Esophagus mucosa (tissue), 1 donor: Measurements from ENCODE around the gene CABP5. TPM values are rescaled to one million over a fixed set of nuclear protein-coding genes. Genes with fewer than 3 reads are reported as not detected.

Source experiments
- ATAC-seq: fragments of 200-7000 bp; cut with Tn5 transposase; one replicate; pipeline ENCODE4 v1.9.1; 2020
- total RNA-seq: library from RNA; stranded (reverse); gene quantifications from one replicate; pipeline ENCODE4 v1.2.4, GENCODE V29; 2023
- donor health status: DM: yes; HTN: yes; CAD: no.

The CABP5 gene
- total RNA-seq, 1 donor from 2014 or later, result not detected

DNA sequence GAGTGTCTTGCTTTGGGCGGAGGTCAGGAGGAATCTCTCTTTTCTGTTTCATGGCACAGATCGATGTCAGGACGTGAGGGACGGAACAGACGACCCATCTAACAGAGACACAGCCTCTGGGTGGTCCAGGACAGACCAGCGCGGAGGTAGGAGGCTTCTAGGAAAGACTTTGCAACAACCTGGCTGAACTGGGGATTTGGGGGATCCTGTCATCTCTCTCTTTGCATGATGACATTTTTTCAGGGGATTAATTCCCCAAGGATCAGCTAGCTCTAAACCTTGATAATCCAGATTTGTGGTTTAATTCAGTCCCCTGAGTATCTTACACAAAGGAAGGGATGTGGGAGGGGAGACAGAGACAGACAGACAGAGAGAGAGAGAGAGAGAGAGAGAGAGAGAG is 14.4 kb downstream of the CABP5 start:
- no peak for ATAC-seq

DNA sequence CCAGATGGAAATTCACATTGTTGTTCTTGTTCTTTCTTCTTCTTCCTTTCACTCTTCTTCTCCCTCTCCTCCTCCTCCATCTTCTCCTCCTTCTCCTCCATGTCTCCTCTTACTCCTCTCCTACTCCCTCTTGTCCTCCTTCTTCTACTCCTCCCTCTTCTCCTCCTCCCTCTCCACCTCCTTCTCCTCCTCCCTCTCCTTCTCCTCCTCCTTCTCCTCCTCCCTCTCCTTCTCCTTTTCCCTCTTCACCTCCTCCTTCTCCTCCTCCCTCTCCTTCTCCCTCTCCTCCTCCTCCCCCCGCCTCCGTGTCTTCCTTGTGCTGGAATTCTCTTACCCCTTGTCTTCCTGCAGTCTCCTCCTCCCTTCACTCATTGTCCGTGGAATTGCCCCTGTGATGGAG is 18.4 kb downstream of the CABP5 start:
- no peak for ATAC-seq

DNA sequence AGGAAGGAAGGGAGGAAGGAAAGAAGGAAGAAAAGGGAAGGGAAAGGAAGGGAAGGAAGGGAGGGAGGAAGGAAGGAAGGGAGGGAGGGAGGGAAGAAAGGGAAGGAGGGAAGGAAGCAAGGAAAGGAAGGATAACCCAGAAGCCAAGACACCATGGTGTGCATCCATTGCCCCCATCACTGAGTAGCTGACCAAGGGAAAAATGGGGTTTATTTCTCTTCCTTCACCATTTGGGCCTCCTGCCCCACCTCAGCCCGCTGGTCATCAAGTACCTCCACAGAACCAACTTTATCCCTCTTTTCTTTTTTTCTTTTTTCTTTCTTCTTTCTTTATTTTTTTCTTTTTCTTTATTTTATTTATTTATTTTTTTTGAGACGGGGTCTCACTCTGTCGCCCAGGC is 20.4 kb downstream of the CABP5 start:
- no peak for ATAC-seq

DNA sequence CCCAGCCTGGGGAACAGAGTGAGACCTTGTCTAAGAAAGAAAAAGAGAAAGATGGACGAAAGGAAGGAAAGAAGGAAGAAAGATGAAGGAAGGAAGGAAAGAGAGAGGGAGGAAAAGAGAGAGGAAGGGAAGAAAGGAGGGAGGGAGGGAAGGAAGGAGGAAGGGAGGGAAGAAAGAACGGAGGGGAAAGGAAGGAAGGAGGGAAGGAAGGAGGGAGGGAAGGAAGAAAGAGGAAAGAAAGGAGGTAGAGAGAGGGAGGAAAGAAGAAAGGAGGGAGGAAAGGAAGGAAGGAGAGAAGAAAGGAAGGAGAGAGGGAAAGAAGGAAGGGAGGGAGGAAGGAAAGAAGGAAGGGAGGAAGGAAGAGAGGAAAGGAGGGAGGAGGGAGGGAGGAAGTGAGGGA is 20.9 kb downstream of the CABP5 start:
- no peak for ATAC-seq

DNA sequence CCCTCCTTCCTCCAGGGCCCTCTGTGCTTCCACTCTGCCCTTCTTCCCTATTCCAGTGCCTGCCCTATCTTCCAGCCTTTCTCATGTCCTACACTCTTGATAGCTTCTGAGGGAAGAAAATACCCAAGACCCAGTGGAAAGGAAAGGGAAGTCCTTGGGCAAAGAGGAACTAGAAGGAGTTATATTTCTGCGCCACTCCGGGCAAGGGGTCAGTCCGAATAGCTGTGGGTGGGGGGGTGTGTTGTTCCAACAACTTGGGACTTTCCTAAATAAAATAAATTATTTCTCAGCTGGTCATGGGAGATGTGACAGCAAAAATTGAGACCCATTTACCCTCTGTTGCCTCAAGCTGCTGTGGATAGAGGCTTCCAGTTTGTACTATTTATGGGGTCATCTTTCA is 23.2 kb downstream of the CABP5 start:
- ATAC-seq, result no peak

DNA sequence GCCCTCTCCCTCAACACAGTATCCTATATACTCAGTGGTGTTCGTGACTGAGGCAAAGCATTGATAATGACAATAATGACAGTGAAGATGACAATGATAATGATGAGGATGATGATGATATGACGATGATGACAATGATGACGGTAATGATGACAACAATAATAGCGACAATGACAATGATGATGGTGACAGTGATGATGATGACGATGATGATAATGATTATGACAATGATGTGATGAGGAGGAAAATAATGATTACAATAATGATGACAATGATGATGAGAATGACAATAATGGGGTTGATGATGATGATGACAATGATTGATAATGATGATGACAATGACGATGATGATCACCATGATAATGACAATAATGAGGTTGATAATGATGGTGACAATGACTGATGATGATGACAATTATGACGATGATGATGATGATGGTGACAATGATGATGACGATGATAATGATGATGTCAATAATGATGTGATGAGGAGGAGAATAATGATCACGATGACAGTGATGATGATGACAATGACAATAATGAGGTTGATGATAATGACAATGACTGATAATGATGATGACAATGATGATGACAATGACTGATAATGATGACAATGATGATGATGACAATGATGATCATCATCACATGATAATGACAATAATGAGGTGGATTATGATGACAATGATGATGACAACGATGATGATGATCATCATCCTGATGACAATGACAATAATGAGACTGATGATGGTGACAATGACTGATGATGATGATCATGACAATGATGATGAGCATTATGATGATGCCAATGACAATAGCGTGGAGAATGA is 32.7 kb downstream of the CABP5 start:
- no peak for ATAC-seq

DNA sequence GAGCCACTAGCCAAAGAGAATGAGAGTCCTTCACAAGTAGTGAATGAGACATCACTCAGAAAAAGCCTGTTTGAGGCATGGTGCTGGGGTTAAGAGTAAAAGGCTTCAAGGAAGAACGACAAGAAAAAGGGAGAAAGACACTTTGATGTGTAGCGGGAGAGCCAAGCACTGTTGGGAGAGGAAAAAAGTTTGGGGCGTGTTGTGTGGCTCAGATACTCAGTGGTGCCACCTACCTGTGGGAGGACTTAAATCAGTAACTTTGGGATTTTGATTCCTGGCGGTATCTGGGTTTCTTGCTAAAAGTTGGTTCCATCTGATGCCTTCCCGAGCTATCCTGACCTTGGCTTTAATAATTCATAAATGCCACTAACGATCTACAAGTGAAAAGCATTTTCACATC is 37.1 kb downstream of the CABP5 start:
- no peak for ATAC-seq

DNA sequence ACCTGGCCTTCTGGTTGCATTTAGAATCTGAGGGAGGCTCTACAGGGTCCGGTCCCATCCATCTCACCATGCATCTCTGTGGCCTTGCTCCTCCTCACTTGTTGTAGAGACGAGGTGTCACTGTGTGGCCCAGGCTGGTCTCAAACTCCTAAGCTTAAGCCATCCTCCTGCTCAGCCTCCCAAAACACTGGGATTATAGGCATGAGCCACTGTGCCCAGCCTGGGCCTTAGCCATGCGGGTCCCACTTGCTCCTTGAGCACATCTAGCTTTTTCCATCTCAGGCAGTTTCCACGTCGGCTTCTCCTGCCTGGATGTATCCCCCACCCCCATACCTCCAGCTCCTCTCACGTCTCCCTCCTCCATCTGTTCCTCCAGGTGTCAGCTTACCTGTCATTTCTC is 39.6 kb downstream of the CABP5 start:
- no peak for ATAC-seq

DNA sequence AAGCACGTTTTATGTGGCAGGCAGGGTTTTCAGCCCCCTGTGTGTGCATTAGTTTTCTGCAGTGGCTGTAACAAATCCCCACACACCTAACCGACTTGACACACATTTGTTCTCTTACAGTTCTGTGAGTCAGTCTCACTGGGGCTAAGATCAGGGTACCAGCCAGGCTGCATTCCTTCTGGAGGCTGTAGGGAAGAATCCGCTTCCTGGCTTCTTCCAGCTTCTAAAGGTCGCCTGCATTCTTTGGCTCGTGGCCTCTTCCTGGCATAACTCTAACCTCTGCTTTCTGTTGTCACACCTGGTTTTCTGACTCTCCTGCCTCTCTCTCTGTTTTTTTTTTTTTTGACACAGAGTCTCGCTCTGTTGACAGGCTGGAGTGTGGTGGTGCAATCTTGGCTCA is 43.0 kb downstream of the CABP5 start:
- no peak for ATAC-seq

DNA sequence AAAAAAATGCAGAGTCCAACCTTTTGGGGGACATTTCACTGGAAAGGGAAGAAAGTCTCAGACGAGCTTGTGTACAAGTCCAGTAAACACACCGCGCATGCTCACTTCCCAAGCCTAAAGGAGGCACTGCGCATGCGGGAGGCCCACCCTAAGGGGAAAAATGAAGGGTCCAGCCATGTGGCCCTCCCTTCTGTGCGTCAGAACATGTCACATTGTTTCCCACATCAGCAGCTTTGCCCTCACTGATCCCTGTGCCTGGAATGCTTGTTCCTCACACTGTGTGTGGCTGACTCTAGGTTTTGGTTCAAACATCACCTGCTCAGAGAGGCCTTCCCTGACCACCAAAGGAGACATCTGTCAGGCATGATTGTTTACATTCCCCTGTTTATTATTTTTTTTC is 45.1 kb downstream of the CABP5 start:
- ATAC-seq, result no peak

DNA sequence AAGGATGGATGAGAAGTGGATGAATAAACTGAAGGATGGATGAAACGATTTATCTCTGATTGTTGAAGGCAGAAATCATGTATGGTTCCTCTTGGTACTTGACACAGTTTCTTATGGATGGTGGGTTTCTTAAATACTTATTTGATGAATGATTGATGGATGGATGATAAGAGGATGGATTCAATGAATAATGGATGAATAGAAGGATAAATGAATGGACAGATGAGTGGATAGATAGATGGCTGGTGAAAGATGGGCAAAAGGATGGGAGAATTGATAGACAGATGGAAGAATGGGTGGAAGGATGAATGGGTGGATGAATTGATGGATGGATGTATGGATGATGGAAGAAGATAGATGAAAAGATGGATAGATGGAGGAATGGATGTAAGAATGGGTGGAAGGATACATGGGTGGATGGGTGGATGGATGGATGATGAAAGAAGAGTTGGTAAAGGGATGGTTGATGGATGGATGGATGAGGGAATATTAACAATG is 47.6 kb downstream of the CABP5 start:
- no peak for ATAC-seq

DNA sequence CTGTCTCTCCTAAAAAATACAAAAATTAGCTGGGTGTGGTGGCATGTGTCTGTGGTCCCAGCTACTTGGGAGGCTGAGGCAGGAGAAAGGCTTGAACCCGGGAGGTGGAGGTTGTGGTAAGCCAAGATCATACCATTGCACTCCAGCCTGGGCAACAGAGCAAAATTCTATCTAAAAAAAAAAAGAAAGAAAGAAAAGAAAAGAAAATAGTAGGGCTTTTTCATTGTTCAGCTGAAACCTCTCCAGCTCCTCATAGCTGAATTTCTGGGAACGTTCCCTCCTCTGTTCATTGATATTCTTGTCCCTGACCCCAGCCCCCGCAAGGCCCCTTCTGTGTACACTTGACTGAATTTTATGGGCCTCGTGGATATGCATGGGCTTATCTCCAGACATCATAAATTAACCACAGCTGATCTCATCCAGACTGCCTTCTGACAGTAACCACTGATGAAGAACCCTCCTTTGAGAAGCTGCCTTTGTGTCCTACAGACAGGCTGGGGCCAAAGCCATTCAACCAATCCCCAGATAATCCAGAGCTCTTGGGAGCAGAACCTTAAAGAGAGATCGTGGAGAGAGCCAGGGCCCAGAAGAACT is 49.6 kb downstream of the CABP5 start, which contains the start of gene ELSPBP1:
TSS of gene ELSPBP1 (plus strand) at position 424 of the 594 bp plus-strand sequence. CDS start 14,036 bp downstream, outside the sequence.
- no peak for ATAC-seq

DNA sequence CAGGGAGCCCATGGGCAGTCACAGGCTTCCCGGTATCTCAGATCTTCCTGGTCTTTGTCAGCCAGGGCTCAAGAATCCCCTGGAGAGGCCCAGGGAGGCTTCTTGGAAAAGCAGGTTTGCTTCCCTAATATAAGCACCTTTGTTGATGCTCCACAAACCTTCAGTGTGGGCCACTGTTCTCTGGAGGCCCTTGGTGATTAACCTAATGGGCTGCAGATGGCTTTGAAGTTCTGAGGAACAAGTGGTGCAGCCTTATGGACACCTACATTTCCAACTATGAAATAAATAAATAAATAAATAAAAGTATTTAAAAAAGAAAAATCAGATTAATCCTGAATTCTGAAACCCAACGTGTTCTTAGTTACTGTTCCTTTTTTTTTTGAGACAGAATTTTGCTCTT is 51.8 kb downstream of the CABP5 start, which contains the start of gene BSPH1:
TSS of gene BSPH1 (minus strand) at position 101 of the 400 bp plus-strand sequence. CDS start at position 12, 89 bp downstream.
- ATAC-seq, result no peak

DNA sequence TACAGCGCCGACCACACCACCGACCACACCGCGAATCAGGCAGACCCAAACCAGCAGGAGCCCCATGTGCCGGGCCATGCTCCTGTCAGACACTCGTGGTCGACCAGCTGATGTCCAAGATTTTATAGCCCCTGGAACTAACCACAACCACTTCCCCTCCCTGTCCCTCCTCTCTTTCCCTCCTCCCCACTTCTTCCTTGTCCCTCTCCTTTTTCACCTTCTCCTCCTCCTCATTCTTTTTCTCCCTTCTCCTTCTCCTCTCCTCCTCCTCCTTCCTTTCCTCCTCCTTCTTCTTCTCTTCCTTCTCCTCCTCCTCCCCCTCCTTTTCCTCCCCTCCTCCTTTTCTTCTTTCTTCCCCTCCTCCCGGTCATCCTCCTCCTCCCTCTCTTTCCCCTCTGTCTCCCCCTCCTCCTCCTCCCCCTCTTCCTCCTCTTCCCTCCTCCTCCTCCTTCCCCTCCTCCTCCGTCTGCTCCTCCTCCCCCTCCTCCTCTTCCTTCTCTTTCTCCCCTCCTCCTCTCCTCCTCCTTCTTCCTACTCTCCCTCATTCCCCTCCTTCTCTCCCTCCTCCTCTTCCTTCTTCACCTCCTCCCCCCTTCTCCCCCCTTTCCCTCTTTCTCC is 52.6 kb downstream of the CABP5 start:
- ATAC-seq, result no peak

Other genes with a start within 250 kb of the CABP5 start
- gene TPRX1, start 239.5 kb downstream of the CABP5 start, total RNA-seq, result not detected
- gene CRX, start 222.1 kb downstream of the CABP5 start, total RNA-seq, result not detected
- not detected for gene TPRX2, start 184.8 kb downstream of the CABP5 start, total RNA-seq
- gene SULT2A1, start 157.8 kb downstream of the CABP5 start, total RNA-seq, result not detected
- not detected for gene BSPH1, start 51.9 kb downstream of the CABP5 start, total RNA-seq
- not detected for gene ELSPBP1, start 49.4 kb downstream of the CABP5 start, total RNA-seq
- gene PLA2G4C, start 66.7 kb upstream of the CABP5 start, total RNA-seq, result 0.32 TPM
- gene LIG1, start 126.3 kb upstream of the CABP5 start, total RNA-seq, result 25.2 TPM
- 2.4 TPM for gene ZSWIM9, start 126.6 kb upstream of the CABP5 start, total RNA-seq
- gene CARD8, start 211.8 kb upstream of the CABP5 start, total RNA-seq, result 11.6 TPM
- gene ZNF114, start 226.0 kb upstream of the CABP5 start, total RNA-seq, result not detected